ENCODE measurements around the gene SOX13. TPM values are rescaled to one million over a fixed set of nuclear protein-coding genes. Genes with fewer than 3 reads are reported as not detected.

Gene SOX13
- total and polyA plus RNA-seq, 9 of the 15 experiments (the other 6 are each of a cell fraction or from before 2014, with no cell fraction given) = 0.03 to 0.35 (median 0.06) TPM; not detected in 5

- H4K20me1 ChIP-seq (replicated peaks; ENCODE audit: control insufficient read depth, insufficient read depth, low read length) = peaks cover 10% of the 10 kb centered on the region
- ATAC-seq (no peak), FAIRE-seq (no peak), DNase-seq (ENCODE audit: extremely low read depth in 1 of 4, low spot score in 3 of 4) (no peak)
- H3K4me2 ChIP-seq (ENCODE audit: insufficient read depth, low read length) = no peak overlapping the region
- intact Hi-C loops (cut with micrococcal nuclease) (no loop called here), in situ Hi-C loops (cut with MboI) (no loop called here)
- H3K9me1 ChIP-seq (ENCODE audit: control insufficient read depth, insufficient read depth, low read length) = peaks cover 3% of the 10 kb centered on the region
- CTCF ChIA-PET (ENCODE audit: low intra/inter-chr PET ratio) = interaction anchor here (0.7 kb wide), 1 partner anchor 602 kb away, joined by 3 read pairs; no protein-coding TSS in a partner anchor
- POLR2A ChIA-PET = interaction anchor here (0.6 to 0.8 kb wide), 2 partner anchors 22 to 164 kb away, joined by 3 read pairs; no protein-coding TSS in a partner anchor
- H3K79me2 ChIP-seq (ENCODE audit: control insufficient read depth, insufficient read depth, low read length) = no peaks in the 10 kb centered on the region
- H3K27ac ChIP-seq (ENCODE audit: extremely low read depth, low read depth, low read length) = no peak overlapping the region
- H3K4me1 ChIP-seq (replicated peaks in 1 of 2; ENCODE audit: control insufficient read depth in 2 of 2, insufficient read depth in 2 of 2, low read length in 2 of 2) = peaks cover 0 to 21% of the 10 kb centered on the region in 2 experiments; a peak in 2 of 5 replicates
- H3K4me3 ChIP-seq = no peak overlapping the region
- WGBS (ENCODE audit: insufficient coverage, low coverage, missing lambda C conversion rate) = 8% methylated on average over 5 of the region's 5 CpGs
- H3K27me3 ChIP-seq (ENCODE audit: control insufficient read depth in 2 of 2, insufficient read depth in 2 of 2, low read length in 2 of 2) = peaks cover 13 to 68% of the 10 kb centered on the region in 2 experiments
- H3K9ac ChIP-seq (ENCODE audit: insufficient read depth in 1 of 2, low read depth in 2 of 2, low read length in 2 of 2) = no peak overlapping the region
- TF ChIP-seq LARP7 (IDR thresholded peaks at IDR 0.05) (no peak), PPARD (CRISPR knock-in tag; IDR thresholded peaks at IDR 0.05) (no peak), ARID3A (IDR thresholded peaks at IDR 0.05; ENCODE audit: borderline replicate concordance, low read depth, low read length) (no peak), ZNF384 (IDR thresholded peaks at IDR 0.05; ENCODE audit: low read depth, low read length) (no peak), CLOCK (CRISPR knock-in tag; IDR thresholded peaks at IDR 0.05; ENCODE audit: borderline replicate concordance) (no peak)
- no peak overlapping the region for H2AFZ ChIP-seq (ENCODE audit: low read depth, low read length)
- no peaks in the 10 kb centered on the region for H3K9me3 ChIP-seq (replicated peaks; ENCODE audit: control insufficient read depth, insufficient read depth, low read depth, low read length)
- H3K36me3 ChIP-seq (ENCODE audit: control insufficient read depth, insufficient read depth, low read length) = no peaks in the 10 kb centered on the region
- no TSS peak for BruUV-seq (replicated peaks)
Measured at GRCh38 chr1:204153667-204154066, 80.8 kb downstream of the SOX13 start.
